Measurements from ENCODE around the gene C7orf25.

DNA sequence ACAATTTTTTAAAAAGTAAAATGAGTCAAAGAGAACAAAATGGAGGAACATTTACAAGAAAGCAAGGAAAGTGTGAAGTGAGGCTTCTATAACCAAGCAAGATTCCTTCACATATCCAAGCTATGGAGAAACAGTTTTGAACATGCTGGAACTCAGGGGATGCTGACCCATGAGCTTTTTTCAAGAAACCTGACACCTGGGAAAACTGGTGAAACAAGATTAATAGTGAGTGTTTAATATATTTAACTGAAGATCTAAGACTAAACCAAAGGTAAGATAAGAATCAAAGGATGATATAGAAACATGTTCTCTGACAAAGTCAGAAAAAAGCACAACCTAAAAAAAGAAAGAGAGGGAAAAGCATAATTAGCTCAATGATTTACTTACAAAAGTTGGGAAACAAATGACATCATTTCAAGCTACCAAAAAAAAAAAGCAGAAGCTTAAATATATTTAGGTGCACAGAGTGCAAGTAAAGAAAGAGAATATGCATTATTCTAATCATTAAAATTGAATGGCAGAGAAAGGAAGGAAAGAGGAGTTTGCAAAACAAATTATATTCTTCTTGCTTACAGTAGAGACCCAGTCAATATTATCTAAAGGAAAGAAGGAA lies 24.9 kb downstream of the C7orf25 start:
- no peak for TF ChIP-seq CTCF (CRISPR knock-in tag; IDR thresholded peaks at IDR 0.05)
- no peak for TF ChIP-seq MXD1 (CRISPR knock-in tag; IDR thresholded peaks at IDR 0.05)
- TF ChIP-seq, protein P1, sequence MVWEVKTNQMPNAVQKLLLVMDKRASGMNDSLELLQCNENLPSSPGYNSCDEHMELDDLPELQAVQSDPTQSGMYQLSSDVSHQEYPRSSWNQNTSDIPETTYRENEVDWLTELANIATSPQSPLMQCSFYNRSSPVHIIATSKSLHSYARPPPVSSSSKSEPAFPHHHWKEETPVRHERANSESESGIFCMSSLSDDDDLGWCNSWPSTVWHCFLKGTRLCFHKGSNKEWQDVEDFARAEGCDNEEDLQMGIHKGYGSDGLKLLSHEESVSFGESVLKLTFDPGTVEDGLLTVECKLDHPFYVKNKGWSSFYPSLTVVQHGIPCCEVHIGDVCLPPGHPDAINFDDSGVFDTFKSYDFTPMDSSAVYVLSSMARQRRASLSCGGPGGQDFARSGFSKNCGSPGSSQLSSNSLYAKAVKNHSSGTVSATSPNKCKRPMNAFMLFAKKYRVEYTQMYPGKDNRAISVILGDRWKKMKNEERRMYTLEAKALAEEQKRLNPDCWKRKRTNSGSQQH (CRISPR knock-in tag; IDR thresholded peaks at IDR 0.05; ENCODE audit: low read depth) = no peak
- TF ChIP-seq, protein P2, sequence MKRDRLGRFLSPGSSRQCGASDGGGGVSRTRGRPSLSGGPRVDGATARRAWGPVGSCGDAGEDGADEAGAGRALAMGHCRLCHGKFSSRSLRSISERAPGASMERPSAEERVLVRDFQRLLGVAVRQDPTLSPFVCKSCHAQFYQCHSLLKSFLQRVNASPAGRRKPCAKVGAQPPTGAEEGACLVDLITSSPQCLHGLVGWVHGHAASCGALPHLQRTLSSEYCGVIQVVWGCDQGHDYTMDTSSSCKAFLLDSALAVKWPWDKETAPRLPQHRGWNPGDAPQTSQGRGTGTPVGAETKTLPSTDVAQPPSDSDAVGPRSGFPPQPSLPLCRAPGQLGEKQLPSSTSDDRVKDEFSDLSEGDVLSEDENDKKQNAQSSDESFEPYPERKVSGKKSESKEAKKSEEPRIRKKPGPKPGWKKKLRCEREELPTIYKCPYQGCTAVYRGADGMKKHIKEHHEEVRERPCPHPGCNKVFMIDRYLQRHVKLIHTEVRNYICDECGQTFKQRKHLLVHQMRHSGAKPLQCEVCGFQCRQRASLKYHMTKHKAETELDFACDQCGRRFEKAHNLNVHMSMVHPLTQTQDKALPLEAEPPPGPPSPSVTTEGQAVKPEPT (CRISPR knock-in tag; IDR thresholded peaks at IDR 0.05; ENCODE audit: low read depth) = no peak
- TF ChIP-seq ZNF121 (CRISPR knock-in tag; IDR thresholded peaks at IDR 0.05) = no peak
- TF ChIP-seq KAT7 (CRISPR knock-in tag; IDR thresholded peaks at IDR 0.05; ENCODE audit: borderline replicate concordance) = no peak
